NCI-H2029 (cell line): ENCODE results near the gene GP1BA.

Experiments
- DNase-seq: peaks from one replicate; lab custom pipeline; 2025; lab: John Stamatoyannopoulos, UW

GP1BA gene

GRCh38 chr17:4973256-4974114, 41.4 kb downstream of the GP1BA start:
- DNase-seq, result no peak

GRCh38 chr17:4974115-4974670, 42.1 kb downstream of the GP1BA start:
- no peak for DNase-seq

GRCh38 chr17:4978726-4979125, 46.6 kb downstream of the GP1BA start:
- DNase-seq, result no peak

- DNase-seq, result peak; percentile 8
Observed at GRCh38 chr17:4980644-4981216, 48.7 kb downstream of the GP1BA start.

GRCh38 chr17:4982305-4982704, 50.2 kb downstream of the GP1BA start:
- no peak for DNase-seq
